HepG2 (cell line): Measurements from ENCODE around the gene CDK2AP2. TPM values are rescaled to one million over a fixed set of nuclear protein-coding genes. Genes with fewer than 3 reads are reported as not detected.

ENCODE experiments used
- ATF1 ChIP-seq: IDR thresholded peaks from 2 replicates; pipeline ENCODE4 v1.6.1; 2016; ENCODE audit warnings: mild to moderate bottlenecking, control low read depth
- ETV5 ChIP-seq: IDR thresholded peaks from 2 replicates; pipeline ENCODE4 v1.6.1; 2018; ENCODE audit warnings: missing biosample characterization, missing genetic modification reagents, inconsistent platforms, borderline replicate concordance
- GATAD1 ChIP-seq: IDR thresholded peaks from 2 replicates; pipeline ENCODE4 v1.6.1; 2016; ENCODE audit warnings: missing genetic modification reagents, missing compliant biosample characterization
- KDM2A ChIP-seq: sonication (generic); formaldehyde crosslinking; IDR thresholded peaks from 2 replicates; pipeline ENCODE4 v1.4.0; 2020; ENCODE audit warnings: low read depth, missing genetic modification reagents, borderline replicate concordance
- KLF12 ChIP-seq: sonication (generic); formaldehyde crosslinking; IDR thresholded peaks from 2 replicates; pipeline ENCODE4 v1.4.0; 2020; ENCODE audit warnings: missing genetic modification reagents, borderline replicate concordance
- NFYC ChIP-seq: IDR thresholded peaks from 2 replicates; pipeline ENCODE4 v1.6.1; 2016; ENCODE audit warnings: missing genetic modification reagents, missing compliant biosample characterization
- NR2C2 ChIP-seq: sonication (generic); formaldehyde crosslinking; IDR thresholded peaks from 2 replicates; pipeline ENCODE4 v1.4.0; 2020; ENCODE audit warnings: missing genetic modification reagents, mild to moderate bottlenecking, moderate library complexity, borderline replicate concordance
- PHB2 ChIP-seq: fragments of 450-650 bp; IDR thresholded peaks from 2 replicates; pipeline ENCODE4 v1.6.1; 2018; ENCODE audit not compliant: partially characterized antibody
- SMYD3 ChIP-seq: sonication (generic); formaldehyde crosslinking; IDR thresholded peaks from 2 replicates; pipeline ENCODE4 v1.8.1; 2023; ENCODE audit warnings: mild to moderate bottlenecking, missing genetic modification reagents
- ZMAT3 ChIP-seq: sonication (generic); formaldehyde crosslinking; conservative IDR thresholded peaks from 2 replicates; pipeline ENCODE4 v1.7.0; 2021; ENCODE audit warnings: missing genetic modification reagents
- ZNF12 ChIP-seq: sonication (generic); formaldehyde crosslinking; IDR thresholded peaks from 2 replicates; pipeline ENCODE4 v1.5.0; 2020; ENCODE audit warnings: missing genetic modification reagents
- ZNF703 ChIP-seq: sonication (generic); formaldehyde crosslinking; IDR thresholded peaks from 2 replicates; pipeline ENCODE4 v1.5.1; 2020; ENCODE audit warnings: missing genetic modification reagents, mild to moderate bottlenecking, moderate library complexity, borderline replicate concordance
- ZSCAN20 ChIP-seq: sonication (generic); formaldehyde crosslinking; IDR thresholded peaks from 2 replicates; pipeline ENCODE4 v1.4.0; 2020; ENCODE audit warnings: missing genetic modification reagents, mild to moderate bottlenecking, borderline replicate concordance
- polyA plus RNA-seq, 8 experiments: library from polyadenylated mRNA; depleted of rRNA in 3 of 8; stranded (reverse) in 7 of 8; unstranded in 1 of 8; fragments of >200 nt; fragmentation: Illumina TruSeq in 4 of 8; extraction: Trizol in 4 of 8; gene quantifications; 2 replicates each; pipeline versions ENCODE4 v1.2.1 to v1.2.3, GENCODE V29; 2011 to 2016; ENCODE audit warnings: low read depth in 4 of 8, missing spikeins in 1 of 8, mixed read lengths in 1 of 8; ENCODE audit not compliant: insufficient read depth in 1 of 8
- total RNA-seq, 5 experiments: library from RNA; depleted of rRNA; stranded (reverse); fragments of >200 nt; fragmentation: Illumina TruSeq; extraction: Trizol; gene quantifications; 2 replicates each; pipeline ENCODE4 v1.2.3, GENCODE V29; 2016; ENCODE audit warnings: low read depth in 1 of 5
- TF ChIP-seq, protein P1 (sequence below): sonication (generic); formaldehyde crosslinking; IDR thresholded peaks from 2 replicates; pipeline ENCODE4 v1.5.1; 2020; ENCODE audit warnings: missing genetic modification reagents, mild to moderate bottlenecking, borderline replicate concordance
- TF ChIP-seq, protein P2 (sequence below): sonication (generic); formaldehyde crosslinking; IDR thresholded peaks from 2 replicates; pipeline ENCODE4 v1.4.0; 2020; ENCODE audit warnings: missing genetic modification reagents, mild to moderate bottlenecking, borderline replicate concordance
- TF ChIP-seq, protein P3 (sequence below): sonication (generic); formaldehyde crosslinking; IDR thresholded peaks from 2 replicates; pipeline ENCODE4 v1.8.0; 2022; ENCODE audit warnings: missing genetic modification reagents, mild to moderate bottlenecking, inconsistent platforms, borderline replicate concordance
- TF ChIP-seq, protein P4 (sequence below): sonication (generic); formaldehyde crosslinking; IDR thresholded peaks from 2 replicates; pipeline ENCODE4 v1.5.1; 2020; ENCODE audit warnings: missing genetic modification reagents, mild to moderate bottlenecking, borderline replicate concordance
- TF ChIP-seq, protein P5 (sequence below): sonication (generic); formaldehyde crosslinking; IDR thresholded peaks from 2 replicates; pipeline ENCODE4 v1.9.0; 2021; ENCODE audit warnings: missing genetic modification reagents, borderline replicate concordance
- TF ChIP-seq, protein P6 (sequence below): sonication (generic); formaldehyde crosslinking; IDR thresholded peaks from 2 replicates; pipeline ENCODE4 v1.8.0; 2022; ENCODE audit warnings: missing genetic modification reagents, mild to moderate bottlenecking, borderline replicate concordance

The CDK2AP2 gene
- total and polyA plus RNA-seq, 2 of the 13 experiments (the other 11 are each of a cell fraction or from before 2014, with no cell fraction given) = 15.0 to 23.2 TPM

DNA sequence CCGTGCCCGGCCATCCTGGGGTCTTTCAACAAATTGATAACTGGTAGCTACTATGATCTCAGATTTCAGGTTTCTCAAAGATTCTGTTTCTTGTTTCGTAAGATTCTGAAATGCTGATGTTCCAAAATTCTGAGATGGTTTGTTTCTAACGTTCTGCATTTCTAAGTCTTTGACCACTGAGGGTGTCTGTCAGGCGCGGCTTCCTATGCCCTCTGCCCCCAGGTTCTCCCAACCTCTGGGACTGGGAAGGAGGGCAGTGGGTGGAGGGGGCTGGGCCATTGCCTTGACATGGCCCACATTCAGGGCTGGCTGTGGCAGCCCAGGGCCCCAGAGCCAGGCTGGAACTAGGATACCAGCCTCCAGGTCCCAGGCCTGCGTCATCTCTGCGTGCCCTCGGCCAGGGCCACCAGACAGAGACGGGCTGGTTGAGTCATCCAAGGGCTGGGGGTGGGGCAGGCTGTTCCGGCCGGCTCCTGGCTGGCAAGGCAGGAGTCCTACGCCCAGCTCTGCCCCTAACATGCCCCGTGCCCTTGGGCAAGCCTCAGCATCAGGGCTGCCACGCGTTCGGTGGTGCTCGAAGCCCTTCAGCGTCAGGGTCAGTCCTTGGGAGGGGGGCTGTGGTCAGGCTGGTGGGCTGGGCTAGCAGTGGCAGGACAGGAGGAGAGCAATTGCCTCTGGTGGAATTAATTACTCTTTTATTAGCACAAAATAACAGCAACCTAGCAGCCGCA lies 44.1 kb downstream of the CDK2AP2 start (continued):
- TF ChIP-seq ZNF12 (CRISPR knock-in tag) = no peak
- peak; percentile 77 for TF ChIP-seq GATAD1 (CRISPR knock-in tag)
- TF ChIP-seq SMYD3 (CRISPR knock-in tag) = no peak
- TF ChIP-seq, protein P1, sequence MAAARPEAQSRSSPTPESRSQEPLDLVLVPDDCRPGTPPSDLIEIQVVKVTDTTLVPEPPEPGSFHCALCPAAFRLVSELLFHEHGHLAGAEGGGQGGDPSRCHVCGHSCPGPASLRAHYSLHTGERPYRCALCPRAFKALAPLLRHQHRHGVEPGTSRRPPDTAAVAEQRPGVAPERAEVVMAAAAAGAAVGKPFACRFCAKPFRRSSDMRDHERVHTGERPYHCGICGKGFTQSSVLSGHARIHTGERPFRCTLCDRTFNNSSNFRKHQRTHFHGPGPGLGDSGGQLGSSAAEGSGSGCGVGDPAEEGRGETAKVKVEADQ (CRISPR knock-in tag) = no peak
- TF ChIP-seq, protein P2, sequence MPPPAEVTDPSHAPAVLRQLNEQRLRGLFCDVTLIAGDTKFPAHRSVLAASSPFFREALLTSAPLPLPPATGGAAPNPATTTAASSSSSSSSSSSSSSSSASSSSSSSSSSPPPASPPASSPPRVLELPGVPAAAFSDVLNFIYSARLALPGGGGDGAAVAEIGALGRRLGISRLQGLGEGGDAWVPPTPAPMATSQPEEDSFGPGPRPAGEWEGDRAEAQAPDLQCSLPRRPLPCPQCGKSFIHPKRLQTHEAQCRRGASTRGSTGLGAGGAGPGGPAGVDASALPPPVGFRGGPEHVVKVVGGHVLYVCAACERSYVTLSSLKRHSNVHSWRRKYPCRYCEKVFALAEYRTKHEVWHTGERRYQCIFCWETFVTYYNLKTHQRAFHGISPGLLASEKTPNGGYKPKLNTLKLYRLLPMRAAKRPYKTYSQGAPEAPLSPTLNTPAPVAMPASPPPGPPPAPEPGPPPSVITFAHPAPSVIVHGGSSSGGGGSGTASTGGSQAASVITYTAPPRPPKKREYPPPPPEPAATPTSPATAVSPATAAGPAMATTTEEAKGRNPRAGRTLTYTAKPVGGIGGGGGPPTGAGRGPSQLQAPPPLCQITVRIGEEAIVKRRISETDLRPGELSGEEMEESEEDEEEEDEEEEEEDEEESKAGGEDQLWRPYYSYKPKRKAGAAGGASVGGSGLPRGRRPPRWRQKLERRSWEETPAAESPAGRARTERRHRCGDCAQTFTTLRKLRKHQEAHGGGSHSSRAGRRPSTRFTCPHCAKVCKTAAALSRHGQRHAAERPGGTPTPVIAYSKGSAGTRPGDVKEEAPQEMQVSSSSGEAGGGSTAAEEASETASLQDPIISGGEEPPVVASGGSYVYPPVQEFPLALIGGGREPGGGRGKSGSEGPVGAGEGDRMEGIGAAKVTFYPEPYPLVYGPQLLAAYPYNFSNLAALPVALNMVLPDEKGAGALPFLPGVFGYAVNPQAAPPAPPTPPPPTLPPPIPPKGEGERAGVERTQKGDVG (CRISPR knock-in tag) = peak; percentile 83
- no peak for TF ChIP-seq KLF12 (CRISPR knock-in tag)
- TF ChIP-seq NFYC (CRISPR knock-in tag) = no peak
- TF ChIP-seq, protein P3, sequence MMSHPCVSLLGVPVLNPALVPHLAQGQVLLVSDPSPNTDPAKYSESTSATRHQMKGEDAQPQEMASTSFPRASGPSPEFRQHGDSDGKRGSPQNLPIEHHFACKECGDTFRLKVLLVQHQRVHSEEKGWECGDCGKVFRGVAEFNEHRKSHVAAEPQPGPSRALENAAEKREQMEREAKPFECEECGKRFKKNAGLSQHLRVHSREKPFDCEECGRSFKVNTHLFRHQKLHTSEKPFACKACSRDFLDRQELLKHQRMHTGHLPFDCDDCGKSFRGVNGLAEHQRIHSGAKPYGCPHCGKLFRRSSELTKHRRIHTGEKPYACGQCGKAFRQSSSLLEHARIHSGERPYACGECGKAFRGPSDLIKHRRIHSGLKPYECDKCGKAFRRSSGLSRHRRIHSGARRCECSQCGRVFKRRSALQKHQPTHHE (CRISPR knock-in tag) = no peak
- TF ChIP-seq ZNF703 (CRISPR knock-in tag) = no peak
- TF ChIP-seq, protein P4, sequence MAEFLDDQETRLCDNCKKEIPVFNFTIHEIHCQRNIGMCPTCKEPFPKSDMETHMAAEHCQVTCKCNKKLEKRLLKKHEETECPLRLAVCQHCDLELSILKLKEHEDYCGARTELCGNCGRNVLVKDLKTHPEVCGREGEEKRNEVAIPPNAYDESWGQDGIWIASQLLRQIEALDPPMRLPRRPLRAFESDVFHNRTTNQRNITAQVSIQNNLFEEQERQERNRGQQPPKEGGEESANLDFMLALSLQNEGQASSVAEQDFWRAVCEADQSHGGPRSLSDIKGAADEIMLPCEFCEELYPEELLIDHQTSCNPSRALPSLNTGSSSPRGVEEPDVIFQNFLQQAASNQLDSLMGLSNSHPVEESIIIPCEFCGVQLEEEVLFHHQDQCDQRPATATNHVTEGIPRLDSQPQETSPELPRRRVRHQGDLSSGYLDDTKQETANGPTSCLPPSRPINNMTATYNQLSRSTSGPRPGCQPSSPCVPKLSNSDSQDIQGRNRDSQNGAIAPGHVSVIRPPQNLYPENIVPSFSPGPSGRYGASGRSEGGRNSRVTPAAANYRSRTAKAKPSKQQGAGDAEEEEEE (CRISPR knock-in tag) = peak; percentile 64; the same call in 1 of the 2 replicates
- TF ChIP-seq KDM2A (CRISPR knock-in tag) = peak; percentile 54
- TF ChIP-seq ZSCAN20 (CRISPR knock-in tag) = no peak
- no peak for TF ChIP-seq PHB2
- peak; percentile 60 for TF ChIP-seq ETV5 (CRISPR knock-in tag)
- TF ChIP-seq NR2C2 (CRISPR knock-in tag) = no peak
- 0 out of 2 replicates have a peak, but pooled peaks have one; percentile 17 for TF ChIP-seq ZMAT3 (CRISPR knock-in tag)
- 0 out of 2 replicates have a peak, but pooled peaks have one; percentile 69 for TF ChIP-seq ATF1 (CRISPR knock-in tag)
- TF ChIP-seq, protein P5, sequence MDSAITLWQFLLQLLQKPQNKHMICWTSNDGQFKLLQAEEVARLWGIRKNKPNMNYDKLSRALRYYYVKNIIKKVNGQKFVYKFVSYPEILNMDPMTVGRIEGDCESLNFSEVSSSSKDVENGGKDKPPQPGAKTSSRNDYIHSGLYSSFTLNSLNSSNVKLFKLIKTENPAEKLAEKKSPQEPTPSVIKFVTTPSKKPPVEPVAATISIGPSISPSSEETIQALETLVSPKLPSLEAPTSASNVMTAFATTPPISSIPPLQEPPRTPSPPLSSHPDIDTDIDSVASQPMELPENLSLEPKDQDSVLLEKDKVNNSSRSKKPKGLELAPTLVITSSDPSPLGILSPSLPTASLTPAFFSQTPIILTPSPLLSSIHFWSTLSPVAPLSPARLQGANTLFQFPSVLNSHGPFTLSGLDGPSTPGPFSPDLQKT (CRISPR knock-in tag) = no peak
- TF ChIP-seq, protein P6, sequence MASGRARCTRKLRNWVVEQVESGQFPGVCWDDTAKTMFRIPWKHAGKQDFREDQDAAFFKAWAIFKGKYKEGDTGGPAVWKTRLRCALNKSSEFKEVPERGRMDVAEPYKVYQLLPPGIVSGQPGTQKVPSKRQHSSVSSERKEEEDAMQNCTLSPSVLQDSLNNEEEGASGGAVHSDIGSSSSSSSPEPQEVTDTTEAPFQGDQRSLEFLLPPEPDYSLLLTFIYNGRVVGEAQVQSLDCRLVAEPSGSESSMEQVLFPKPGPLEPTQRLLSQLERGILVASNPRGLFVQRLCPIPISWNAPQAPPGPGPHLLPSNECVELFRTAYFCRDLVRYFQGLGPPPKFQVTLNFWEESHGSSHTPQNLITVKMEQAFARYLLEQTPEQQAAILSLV = 0 out of 2 replicates have a peak, but pooled peaks have one; percentile 66
